DOHH2 (cell line): ENCODE results near the gene RAVER2.

ENCODE experiments used
- H3F3A ChIP-seq: fragments of 200-600 bp; sonication (generic), shearing (Covaris generic); 2 replicates; pipeline ENCODE4 v1.6.0; 2016; ENCODE audit warnings: antibody characterized with exemption, mild to moderate bottlenecking; ENCODE audit not compliant: control insufficient read depth, insufficient read depth
- H3K27ac ChIP-seq: fragments of 200-600 bp; sonication (generic); 2 replicates; pipeline ENCODE4 v1.5.1; 2014; ENCODE audit warnings: low read depth, mild to moderate bottlenecking, low read length, moderate library complexity
- H3K27me3 ChIP-seq: fragments of 200-600 bp; sonication (generic); 2 replicates; pipeline ENCODE4 v1.6.1; 2014; ENCODE audit warnings: mild to moderate bottlenecking, low read length, mixed read lengths; ENCODE audit not compliant: control insufficient read depth
- H3K36me3 ChIP-seq: fragments of 200-600 bp; sonication (generic); 2 replicates; pipeline ENCODE4 v1.6.1; 2014; ENCODE audit warnings: mild to moderate bottlenecking, low read length, moderate library complexity, mixed read lengths; ENCODE audit not compliant: control insufficient read depth
- H3K4me1 ChIP-seq: fragments of 200-600 bp; sonication (generic); 2 replicates; pipeline ENCODE4 v1.6.1; 2014; ENCODE audit warnings: mild to moderate bottlenecking, low read length, mixed read lengths; ENCODE audit not compliant: control insufficient read depth
- H3K4me2 ChIP-seq: fragments of 200-600 bp; sonication (generic); 2 replicates; pipeline ENCODE4 v1.6.0; 2014; ENCODE audit warnings: mild to moderate bottlenecking, low read length, moderate library complexity
- H3K4me3 ChIP-seq: fragments of 200-600 bp; sonication (generic); 2 replicates; pipeline ENCODE4 v1.5.1; 2014; ENCODE audit warnings: mild to moderate bottlenecking, low read length, mixed read lengths
- H3K79me2 ChIP-seq: fragments of 200-600 bp; sonication (generic); 2 replicates; pipeline ENCODE4 v1.6.1; 2014; ENCODE audit warnings: mild to moderate bottlenecking, low read length, mixed read lengths; ENCODE audit not compliant: control insufficient read depth
- H3K9me2 ChIP-seq: fragments of 200-600 bp; sonication (generic); replicated peaks from 2 replicates; pipeline ENCODE4 v1.6.1; 2014; ENCODE audit warnings: mild to moderate bottlenecking, low read length, mixed read lengths; ENCODE audit not compliant: control insufficient read depth
- H3K9me3 ChIP-seq: fragments of 200-600 bp; sonication (generic); 2 replicates; pipeline ENCODE4 v1.6.1; 2014; ENCODE audit warnings: antibody characterized with exemption, low read length, mixed read lengths; ENCODE audit not compliant: control insufficient read depth, insufficient read depth
- H4K20me1 ChIP-seq: fragments of 200-600 bp; sonication (generic); 2 replicates; pipeline ENCODE4 v1.6.0; 2014; ENCODE audit warnings: low read depth, mild to moderate bottlenecking, antibody characterized with exemption, low read length, moderate library complexity; ENCODE audit not compliant: control insufficient read depth, insufficient read depth
- CTCF ChIP-seq: fragments of 200-600 bp; sonication (generic); IDR thresholded peaks from one replicate; pipeline ENCODE4 v1.5.1; 2014; ENCODE audit warnings: antibody characterized with exemption, mild to moderate bottlenecking, low read depth, low read length; ENCODE audit not compliant: poor library complexity, severe bottlenecking
- EZH2phosphoT487 ChIP-seq: fragments of 200-600 bp; sonication (generic); IDR thresholded peaks from 2 replicates; pipeline ENCODE4 v1.6.1; 2017; ENCODE audit warnings: borderline replicate concordance, mild to moderate bottlenecking, antibody characterized with exemption, low read length, moderate library complexity, mixed read lengths

RAVER2 gene

GRCh38 chr1:64715186-64715585 lies 29.7 kb upstream of the RAVER2 start:
- Histone ChIP-seq H3K79me2 (no peaks in the 10 kb centered on the region), H3K9me2 (no peaks in the 10 kb centered on the region), H3K9me3 (peaks cover 5% of the 10 kb centered on the region; the same call in 1 of the 2 replicates), H3F3A (no peaks in the 10 kb centered on the region), H3K4me2 (no peak overlapping the region), H3K4me3 (no peak overlapping the region), H3K27me3 (peaks cover 9% of the 10 kb centered on the region), H3K4me1 (no peaks in the 10 kb centered on the region), H3K36me3 (no peaks in the 10 kb centered on the region), H4K20me1 (no peaks in the 10 kb centered on the region), H3K27ac (no peak overlapping the region)
- no peak for TF ChIP-seq EZH2phosphoT487
- no peak for TF ChIP-seq CTCF

- H3K4me3 ChIP-seq, result no peak overlapping the region
- no peaks in the 10 kb centered on the region for H3F3A ChIP-seq
- H3K27ac ChIP-seq, result no peak overlapping the region
- no peaks in the 10 kb centered on the region for H3K79me2 ChIP-seq
- H3K9me3 ChIP-seq, result peaks cover 5% of the 10 kb centered on the region; the same call in 1 of the 2 replicates
- no peaks in the 10 kb centered on the region for H3K36me3 ChIP-seq
- H3K4me2 ChIP-seq, result no peak overlapping the region
- no peaks in the 10 kb centered on the region for H3K4me1 ChIP-seq
- no peaks in the 10 kb centered on the region for H4K20me1 ChIP-seq
- H3K27me3 ChIP-seq, result peaks cover 30% of the 10 kb centered on the region
- TF ChIP-seq CTCF (no peak), EZH2phosphoT487 (no peak)
- H3K9me2 ChIP-seq, result no peaks in the 10 kb centered on the region
Measured at GRCh38 chr1:64721135-64721534, 23.7 kb upstream of the RAVER2 start.

- H3K4me1 ChIP-seq, result no peaks in the 10 kb centered on the region
- no peaks in the 10 kb centered on the region for H3K79me2 ChIP-seq
- H3K4me3 ChIP-seq, result no peak overlapping the region
- H3K36me3 ChIP-seq, result no peaks in the 10 kb centered on the region
- no peak overlapping the region for H3K4me2 ChIP-seq
- TF ChIP-seq CTCF (no peak), EZH2phosphoT487 (no peak)
- H4K20me1 ChIP-seq, result no peaks in the 10 kb centered on the region
- no peaks in the 10 kb centered on the region for H3K9me2 ChIP-seq
- H3K27ac ChIP-seq, result no peak overlapping the region
- no peaks in the 10 kb centered on the region for H3F3A ChIP-seq
- H3K9me3 ChIP-seq, result peaks cover 5% of the 10 kb centered on the region; the same call in 1 of the 2 replicates
- H3K27me3 ChIP-seq, result peaks cover 30% of the 10 kb centered on the region
Measured at GRCh38 chr1:64721576-64722145, 23.2 kb upstream of the RAVER2 start.

- Histone ChIP-seq H3K9me2 (no peaks in the 10 kb centered on the region), H3K79me2 (no peaks in the 10 kb centered on the region), H3K4me2 (no peak overlapping the region), H3F3A (no peaks in the 10 kb centered on the region), H3K36me3 (no peaks in the 10 kb centered on the region), H3K27me3 (peaks cover 13% of the 10 kb centered on the region), H3K4me1 (no peaks in the 10 kb centered on the region), H3K27ac (no peak overlapping the region), H4K20me1 (no peaks in the 10 kb centered on the region), H3K4me3 (no peak overlapping the region), H3K9me3 (no peaks in the 10 kb centered on the region)
- TF ChIP-seq EZH2phosphoT487, result no peak
- no peak for TF ChIP-seq CTCF
Measured at GRCh38 chr1:64727861-64728260, 17.0 kb upstream of the RAVER2 start.
